Measurements from ENCODE around the gene RNF212. TPM values are rescaled to one million over a fixed set of nuclear protein-coding genes. Genes with fewer than 3 reads are reported as not detected.

RNF212 gene
- total and polyA plus RNA-seq, 2 of the 13 experiments (the other 11 are each of a cell fraction or from before 2014, with no cell fraction given) = not detected

DNA sequence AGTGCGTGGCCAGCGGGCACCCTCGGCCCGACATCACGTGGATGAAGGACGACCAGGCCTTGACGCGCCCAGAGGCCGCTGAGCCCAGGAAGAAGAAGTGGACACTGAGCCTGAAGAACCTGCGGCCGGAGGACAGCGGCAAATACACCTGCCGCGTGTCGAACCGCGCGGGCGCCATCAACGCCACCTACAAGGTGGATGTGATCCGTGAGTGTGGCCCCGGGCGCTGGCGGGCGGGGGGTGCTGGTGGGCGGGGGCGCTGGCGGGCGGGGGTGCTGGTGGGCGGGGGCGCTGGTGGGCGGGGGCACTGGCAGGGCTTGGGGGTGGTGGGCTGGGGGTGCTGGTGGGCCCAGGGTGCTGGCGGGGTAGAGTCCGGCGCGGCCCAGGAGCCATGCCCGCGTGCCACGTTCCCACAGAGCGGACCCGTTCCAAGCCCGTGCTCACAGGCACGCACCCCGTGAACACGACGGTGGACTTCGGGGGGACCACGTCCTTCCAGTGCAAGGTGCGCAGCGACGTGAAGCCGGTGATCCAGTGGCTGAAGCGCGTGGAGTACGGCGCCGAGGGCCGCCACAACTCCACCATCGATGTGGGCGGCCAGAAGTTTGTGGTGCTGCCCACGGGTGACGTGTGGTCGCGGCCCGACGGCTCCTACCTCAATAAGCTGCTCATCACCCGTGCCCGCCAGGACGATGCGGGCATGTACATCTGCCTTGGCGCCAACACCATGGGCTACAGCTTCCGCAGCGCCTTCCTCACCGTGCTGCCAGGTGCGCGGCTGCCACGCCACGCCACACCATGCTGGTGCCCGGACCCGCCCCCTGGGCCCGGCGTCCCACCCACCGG, 89.2 kb downstream of the RNF212 start (continued):
- TF ChIP-seq, protein P1, sequence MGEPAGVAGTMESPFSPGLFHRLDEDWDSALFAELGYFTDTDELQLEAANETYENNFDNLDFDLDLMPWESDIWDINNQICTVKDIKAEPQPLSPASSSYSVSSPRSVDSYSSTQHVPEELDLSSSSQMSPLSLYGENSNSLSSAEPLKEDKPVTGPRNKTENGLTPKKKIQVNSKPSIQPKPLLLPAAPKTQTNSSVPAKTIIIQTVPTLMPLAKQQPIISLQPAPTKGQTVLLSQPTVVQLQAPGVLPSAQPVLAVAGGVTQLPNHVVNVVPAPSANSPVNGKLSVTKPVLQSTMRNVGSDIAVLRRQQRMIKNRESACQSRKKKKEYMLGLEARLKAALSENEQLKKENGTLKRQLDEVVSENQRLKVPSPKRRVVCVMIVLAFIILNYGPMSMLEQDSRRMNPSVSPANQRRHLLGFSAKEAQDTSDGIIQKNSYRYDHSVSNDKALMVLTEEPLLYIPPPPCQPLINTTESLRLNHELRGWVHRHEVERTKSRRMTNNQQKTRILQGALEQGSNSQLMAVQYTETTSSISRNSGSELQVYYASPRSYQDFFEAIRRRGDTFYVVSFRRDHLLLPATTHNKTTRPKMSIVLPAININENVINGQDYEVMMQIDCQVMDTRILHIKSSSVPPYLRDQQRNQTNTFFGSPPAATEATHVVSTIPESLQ (CRISPR knock-in tag; conservative IDR thresholded peaks at IDR 0.05) = no peak
- no peak for TF ChIP-seq NR2F1 (CRISPR knock-in tag; IDR thresholded peaks at IDR 0.05)
- TF ChIP-seq NCOA5 (CRISPR knock-in tag; IDR thresholded peaks at IDR 0.05) = no peak

- POLR2A ChIA-PET = no interaction called here
- ATAC-seq = no peak
- intact Hi-C loops (cut with micrococcal nuclease; ENCODE audit: unreplicated experiment) = no loop called here
Measured at GRCh38 chr4:1023075-1023640, 90.2 kb downstream of the RNF212 start.

More at GRCh38 chr4:1023075-1023640, 90.2 kb downstream of the RNF212 start:
- TF ChIP-seq ZNF879 (CRISPR knock-in tag; IDR thresholded peaks at IDR 0.05) (no peak), ZNF260 (CRISPR knock-in tag; IDR thresholded peaks at IDR 0.05; ENCODE audit: borderline replicate concordance, low read depth) (no peak), CBX1 (IDR thresholded peaks at IDR 0.05; ENCODE audit: low read depth) (no peak)
- 100% methylated on average over 1 of the region's 20 CpGs for WGBS (ENCODE audit: low lambda C conversion rate)
- peaks cover 0 to 4% of the 10 kb centered on the region in 2 experiments; a peak in 1 of 5 replicates for H3K27me3 ChIP-seq (ENCODE audit: control insufficient read depth in 1 of 2, insufficient read depth in 2 of 2, low read length in 2 of 2)
- no peaks in the 10 kb centered on the region for H4K20me1 ChIP-seq (ENCODE audit: insufficient read depth, low read length)
- no peak overlapping the region for H3K4me2 ChIP-seq (ENCODE audit: low read depth, low read length)
- H2AFZ ChIP-seq (ENCODE audit: low read length) = no peak overlapping the region
- FAIRE-seq (no peak), DNase-seq (ENCODE audit: low spot score) (no peak)
- in situ Hi-C loops (cut with HindIII; ENCODE audit: extremely low pct_ligation_motif_present, low pct_unique_long_range_greater_than_20kb) = no loop called here
- no peak overlapping the region for H3K4me3 ChIP-seq (replicated peaks in 1 of 3; ENCODE audit: insufficient read depth in 1 of 3, low read depth in 2 of 3, low read length in 3 of 3)
- H3K4me1 ChIP-seq (ENCODE audit: insufficient read depth, low read length) = peaks cover 9% of the 10 kb centered on the region
- no TSS peak for BruUV-seq (replicated peaks)
- CTCF ChIA-PET (ENCODE audit: low intra/inter-chr PET ratio, low total read pairs) = no interaction called here
- no peak overlapping the region for H3K27ac ChIP-seq (ENCODE audit: extremely low read length, insufficient read depth, low read length)
- H3K9ac ChIP-seq (ENCODE audit: insufficient read depth, low read depth, low read length) = no peak overlapping the region
- H3K36me3 ChIP-seq (replicated peaks in 1 of 2; ENCODE audit: control insufficient read depth in 1 of 2, insufficient read depth in 2 of 2, low read length in 2 of 2) = peaks cover 8 to 12% of the 10 kb centered on the region in 2 experiments; a peak in 4 of 5 replicates
- H3K9me3 ChIP-seq (ENCODE audit: low read length) = no peaks in the 10 kb centered on the region
- H3K79me2 ChIP-seq (ENCODE audit: insufficient read depth, low read length) = no peaks in the 10 kb centered on the region

Data from HepG2 (cell line).